ENCODE results near the gene LRRIQ3. TPM values are rescaled to one million over a fixed set of nuclear protein-coding genes. Genes with fewer than 3 reads are reported as not detected.

Gene LRRIQ3
- total and polyA plus RNA-seq, 2 of the 4 experiments (the other 2 are of a cell fraction) = 1.2 to 1.8 TPM

GRCh38 chr1:74091371-74091770, 106.6 kb downstream of the LRRIQ3 start:
- Histone ChIP-seq H2AFZ (replicated peaks; ENCODE audit: low read length, poor library complexity) (no peak overlapping the region), H3K56ac (ENCODE audit: extremely low read depth, insufficient read depth, low read length) (no peak overlapping the region), H3K79me1 (ENCODE audit: low read depth in 1 of 2, low read length in 2 of 2) (no peaks in the 10 kb centered on the region), H3K4me3 (ENCODE audit: insufficient read depth, low read depth, low read length) (no peak overlapping the region), H2AK9ac (replicated peaks; ENCODE audit: low read depth, low read length, poor library complexity) (no peak overlapping the region), H3K27me3 (ENCODE audit: control insufficient read depth, insufficient read depth, low read length) (no peaks in the 10 kb centered on the region), H3K18ac (ENCODE audit: low read depth, low read length) (no peak overlapping the region), H2BK5ac (ENCODE audit: low read depth, low read length, poor library complexity, severe bottlenecking) (no peak overlapping the region), H3K4me1 (ENCODE audit: control insufficient read depth, insufficient read depth, low read length) (no peaks in the 10 kb centered on the region), H3K4ac (ENCODE audit: low read depth, low read length) (no peak overlapping the region), H3K27ac (ENCODE audit: insufficient read depth, low read length) (no peak overlapping the region), H2BK120ac (ENCODE audit: low read depth, low read length) (no peak overlapping the region), H2BK15ac (ENCODE audit: low read depth, low read length) (no peak overlapping the region), H4K8ac (ENCODE audit: low read depth in 2 of 2, low read length in 2 of 2) (no peak overlapping the region), H4K5ac (ENCODE audit: low read depth, low read length) (no peak overlapping the region), H4K91ac (ENCODE audit: insufficient read depth, low read depth, low read length) (no peak overlapping the region), H2BK20ac (ENCODE audit: low read depth, low read length) (no peak overlapping the region), H3K23ac (ENCODE audit: low read depth, low read length) (no peak overlapping the region), H3K9me1 (ENCODE audit: insufficient read depth, low read length) (no peaks in the 10 kb centered on the region), H2AK5ac (ENCODE audit: low read depth, low read length) (no peak overlapping the region), H3K9ac (ENCODE audit: low read depth, low read length) (no peak overlapping the region), H3K36me3 (ENCODE audit: control insufficient read depth, insufficient read depth, low read length) (no peaks in the 10 kb centered on the region), H3K9me3 (ENCODE audit: control insufficient read depth, insufficient read depth, low read length) (no peaks in the 10 kb centered on the region), H4K20me1 (ENCODE audit: insufficient read depth, low read length) (no peaks in the 10 kb centered on the region), H3K14ac (replicated peaks; ENCODE audit: low read depth, low read length) (no peak overlapping the region), H3K4me2 (ENCODE audit: low read depth, low read length) (no peak overlapping the region)
- no CpG with 5 or more reads among the region's 1 CpG for WGBS, 2 experiments (ENCODE audit: extremely low coverage in 2 of 2, insufficient read length in 1 of 2)
- ATAC-seq (ENCODE audit: low read depth) (no peak), DNase-seq (no peak)
- no peak for TF ChIP-seq POLR2A (IDR thresholded peaks at IDR 0.05; ENCODE audit: low read depth, low read length)
- TF ChIP-seq RFX5 (IDR thresholded peaks at IDR 0.05; ENCODE audit: low read depth, low read length) = no peak
- TF ChIP-seq CEBPB (IDR thresholded peaks at IDR 0.05; ENCODE audit: low read depth, low read length) = no peak
- no peak for TF ChIP-seq MXI1 (IDR thresholded peaks at IDR 0.05; ENCODE audit: borderline replicate concordance, low read depth, low read length)
- no peak for TF ChIP-seq CHD1 (IDR thresholded peaks at IDR 0.05; ENCODE audit: low read depth, low read length)
- no peak for TF ChIP-seq RCOR1 (IDR thresholded peaks at IDR 0.05; ENCODE audit: insufficient replicate concordance, low read length)
- no peak for TF ChIP-seq CTCF (conservative IDR thresholded peaks at IDR 0.05; ENCODE audit: low read depth, low read length)
- TF ChIP-seq USF2 (IDR thresholded peaks at IDR 0.05; ENCODE audit: low read depth, low read length) = no peak
- no peak for TF ChIP-seq FOS (IDR thresholded peaks at IDR 0.05; ENCODE audit: low read depth, low read length)
- TF ChIP-seq SMC3 (IDR thresholded peaks at IDR 0.05; ENCODE audit: low read depth, low read length) = no peak
- no peak for TF ChIP-seq ELK1 (IDR thresholded peaks at IDR 0.05; ENCODE audit: borderline replicate concordance, low read depth, low read length)
- no peak for TF ChIP-seq BHLHE40 (IDR thresholded peaks at IDR 0.05; ENCODE audit: low read depth, low read length)
- TF ChIP-seq MAZ (IDR thresholded peaks at IDR 0.05; ENCODE audit: borderline replicate concordance, low read depth, low read length) = no peak
- TF ChIP-seq RAD21 (IDR thresholded peaks at IDR 0.05; ENCODE audit: low read length) = no peak
- intact Hi-C loops (cut with micrococcal nuclease) = no loop called here
- POLR2A ChIA-PET (ENCODE audit: unreplicated experiment) = no interaction called here
- dilution Hi-C loops (cut with HindIII; ENCODE audit: low sequenced_read_pairs, unreplicated experiment) = no loop called here
- CTCF ChIA-PET = no interaction called here
- in situ Hi-C loops (cut with MboI; ENCODE audit: low sequenced_read_pairs) = no loop called here
- no TSS peak for BruUV-seq (replicated peaks)
